Measurements from ENCODE around the gene POGLUT2.

The POGLUT2 gene

DNA sequence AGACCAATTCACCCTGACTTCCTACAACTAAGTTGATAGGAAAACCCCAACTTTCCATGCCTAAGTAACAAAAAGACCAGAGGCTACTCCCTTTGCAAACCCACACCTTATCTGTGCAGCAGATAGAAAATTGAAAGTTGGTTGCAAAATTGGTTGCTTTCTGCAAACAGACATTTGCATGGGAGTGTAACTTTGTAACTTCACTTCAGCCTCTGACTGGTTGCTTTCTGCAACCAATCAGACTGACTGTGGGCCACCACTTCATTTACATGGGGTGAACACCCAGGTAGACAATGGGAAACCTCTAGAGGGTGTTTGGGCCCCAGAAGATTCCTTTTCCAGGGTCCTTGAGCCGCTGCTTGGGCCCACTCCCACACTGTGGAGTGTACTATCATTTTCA is 35.0 kb downstream of the POGLUT2 start:
- DNase-seq = no peak

DNA sequence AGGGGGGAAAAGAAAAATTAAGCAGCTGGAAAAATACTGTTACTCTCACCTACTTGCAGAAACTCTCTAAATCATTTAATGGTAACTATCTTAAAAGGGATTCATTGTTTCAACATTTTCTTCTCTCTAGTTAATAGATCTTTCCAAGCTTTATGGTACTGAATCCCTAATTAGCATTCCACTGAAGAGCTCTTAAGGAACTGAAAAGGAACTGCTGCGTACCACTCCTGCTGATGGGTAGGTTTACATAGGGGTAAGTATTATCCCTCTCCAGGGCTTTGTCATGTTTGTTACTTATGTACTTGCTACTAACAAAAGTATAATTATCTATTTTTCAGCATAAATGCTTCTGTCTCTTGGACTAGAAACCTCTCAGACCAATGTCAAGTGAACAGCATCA is 37.7 kb downstream of the POGLUT2 start:
- no peak for DNase-seq

DNA sequence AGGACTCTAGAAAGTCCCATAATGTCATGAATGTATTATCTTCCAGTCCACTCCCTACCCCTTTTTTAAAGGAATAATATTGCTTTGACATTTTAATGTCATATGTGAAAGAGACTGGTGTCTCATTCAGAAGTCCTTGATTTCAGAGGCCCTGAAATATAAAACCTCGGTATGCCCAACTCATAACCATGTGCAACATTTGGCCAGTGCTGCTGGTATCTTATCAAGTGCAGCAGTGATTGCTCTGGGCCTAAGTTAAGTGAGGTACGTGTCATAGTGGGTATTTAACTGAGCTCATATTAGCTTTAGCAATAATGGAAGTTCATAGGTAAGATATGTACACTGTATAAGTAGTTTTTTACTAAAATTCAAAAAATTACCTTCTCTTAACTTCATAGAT is 39.9 kb downstream of the POGLUT2 start:
- DNase-seq = no peak

DNA sequence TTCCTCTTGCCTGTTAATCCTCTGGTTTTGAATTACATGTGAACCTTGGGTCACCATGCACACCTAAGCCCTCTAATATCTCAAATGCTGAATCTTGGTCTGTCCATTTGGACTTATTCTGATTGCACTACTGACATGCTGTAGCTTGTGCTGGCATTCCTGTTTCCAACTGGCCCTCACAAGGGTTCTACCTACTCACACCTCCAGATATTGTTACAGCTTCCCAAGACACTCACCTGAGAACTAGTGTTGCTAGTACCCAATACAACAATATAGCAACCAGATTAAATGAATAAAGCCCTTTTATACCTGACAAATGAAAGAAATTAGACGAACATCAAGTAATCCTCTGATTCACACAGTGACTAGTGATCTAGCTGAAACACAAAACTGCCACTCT is 41.8 kb downstream of the POGLUT2 start:
- no peak for DNase-seq

DNA sequence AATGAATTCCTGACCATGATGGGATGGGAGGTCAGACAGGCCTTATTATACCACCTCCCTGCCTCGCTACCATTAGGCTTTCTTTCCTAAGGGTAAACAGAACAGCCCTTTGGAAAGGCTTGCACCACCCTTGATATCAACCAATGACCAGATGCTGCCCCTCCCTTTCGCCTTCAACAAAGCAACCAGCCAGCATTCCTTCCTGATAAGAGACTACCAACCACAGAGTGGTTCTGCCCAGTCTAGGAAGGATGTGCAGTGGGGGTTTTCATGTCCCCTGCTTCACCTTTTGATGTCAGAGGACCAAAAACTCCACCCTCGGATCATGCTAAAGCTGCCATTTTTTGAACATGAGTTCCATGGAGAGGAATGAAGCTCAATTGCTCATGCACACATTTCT is 46.9 kb downstream of the POGLUT2 start:
- DNase-seq = no peak

DNA sequence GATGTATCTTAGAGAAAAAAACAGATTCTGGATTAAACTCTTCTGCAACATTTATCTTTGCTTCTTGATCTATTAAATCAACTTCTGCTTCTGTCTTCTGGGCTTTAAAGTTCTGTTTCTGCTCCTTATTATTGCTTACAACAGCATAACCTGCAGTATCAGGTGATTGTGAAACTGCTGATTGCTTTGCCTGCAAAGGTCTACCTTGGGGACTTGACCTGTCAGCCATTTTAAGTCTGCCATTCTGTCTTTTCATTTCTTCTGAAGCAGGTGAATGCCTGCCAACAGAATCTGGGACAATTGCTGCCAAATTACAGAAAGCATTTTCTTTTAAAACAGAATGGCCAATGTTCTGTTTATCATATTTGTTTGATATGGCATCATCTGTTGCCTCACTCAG is 56.3 kb downstream of the POGLUT2 start:
- DNase-seq = no peak

DNA sequence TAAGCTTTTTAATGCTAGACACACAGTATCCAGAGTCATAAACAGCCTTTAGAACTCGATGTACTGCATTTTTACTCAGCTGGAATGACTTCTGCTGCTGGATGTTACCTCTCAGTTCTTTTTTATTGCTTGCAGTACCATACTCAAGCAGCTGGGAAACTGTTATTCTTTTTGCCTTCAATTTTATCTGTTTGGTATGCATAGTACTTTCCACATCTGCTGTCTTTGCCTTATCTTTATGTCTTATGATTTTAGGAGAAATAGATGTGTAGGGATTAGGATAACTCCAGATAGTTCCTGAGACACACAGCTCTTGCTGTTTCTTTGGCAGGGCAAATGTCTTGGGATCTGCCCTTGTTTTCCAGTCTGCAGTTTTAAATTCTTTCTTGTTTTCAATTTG is 56.7 kb downstream of the POGLUT2 start:
- DNase-seq = no peak
